Lung (tissue), 16 donors: ENCODE data around the gene KHDRBS2. TPM values are rescaled to one million over a fixed set of nuclear protein-coding genes. Genes with fewer than 3 reads are reported as not detected.

ENCODE experiments used
- ATAC-seq: fragments of 200-7000 bp; cut with Tn5 transposase; one replicate; pipeline ENCODE4 v1.9.1; 2020; ENCODE audit warnings: moderate number of reproducible peaks; ENCODE audit not compliant: insufficient read depth, low FRiP score
- DNase-seq, 3 donors: peaks; one replicate each; pipeline ENCODE4 v3.0.0-alpha.2; 2013 to 2017
- H3K27ac ChIP-seq, 2 donors: one replicate each; pipeline ENCODE4 v1.5.1; 2013; ENCODE audit warnings: mild to moderate bottlenecking in 2 of 2, moderate library complexity in 2 of 2, control low read depth in 1 of 2, inconsistent platforms in 1 of 2, low read depth in 1 of 2, low read length in 1 of 2
- H3K27me3 ChIP-seq, 3 donors: one replicate each; pipeline ENCODE4 v1.5.1; 2013; ENCODE audit warnings: low read length in 2 of 3; ENCODE audit not compliant: control insufficient read depth in 3 of 3, insufficient read depth in 3 of 3
- H3K36me3 ChIP-seq, 4 donors: one replicate each; pipeline ENCODE4 v1.5.1; 2013; ENCODE audit warnings: low read length in 4 of 4, mild to moderate bottlenecking in 1 of 4, moderate library complexity in 1 of 4; ENCODE audit not compliant: control insufficient read depth in 4 of 4, insufficient read depth in 4 of 4
- H3K4me1 ChIP-seq, 5 donors: one replicate each; pipeline ENCODE4 v1.5.1; 2013; ENCODE audit warnings: low read length in 5 of 5, mild to moderate bottlenecking in 2 of 5, moderate library complexity in 1 of 5; ENCODE audit not compliant: control insufficient read depth in 5 of 5, insufficient read depth in 5 of 5
- H3K4me3 ChIP-seq: one replicate; pipeline ENCODE4 v1.5.1; 2013; ENCODE audit warnings: mild to moderate bottlenecking, control low read depth, moderate library complexity
- H3K9ac ChIP-seq, 2 donors: one replicate each; pipeline ENCODE4 v1.5.1; 2013; ENCODE audit warnings: low read length in 2 of 2, control low read depth in 1 of 2; ENCODE audit not compliant: insufficient read depth in 1 of 2
- H3K9me3 ChIP-seq, 4 donors: one replicate each; pipeline ENCODE4 v1.5.1; 2013; ENCODE audit warnings: low read length in 3 of 4, mild to moderate bottlenecking in 1 of 4, moderate library complexity in 1 of 4; ENCODE audit not compliant: control insufficient read depth in 4 of 4, insufficient read depth in 3 of 4
- CTCF ChIP-seq: IDR thresholded peaks from 2 replicates; pipeline ENCODE4 v1.5.1; 2012; ENCODE audit warnings: mild to moderate bottlenecking; ENCODE audit errors: control extremely low read depth, extremely low read depth
- WGBS, 2 donors: extraction: QIAGEN DNeasy Blood & Tissue Kit; methylation state at CpG; one replicate each; pipeline ENCODE4 v1.1.7; 2013; 5-methylcytosine and 5-hydroxymethylcytosine counted together
- long read RNA-seq, 5 donors: transcript quantifications; one replicate each; lab custom pipeline, GENCODE V29; 2026
- polyA plus RNA-seq, 2 donors: library from polyadenylated mRNA; stranded (reverse); fragments of 200-250 nt; gene quantifications; one replicate each; pipeline ENCODE4 v1.2.1, GENCODE V29; 2013
- total RNA-seq, 2 donors: library from RNA; depleted of rRNA in 1 of 2; stranded (reverse); fragments of >200 nt in 1 of 2; gene quantifications; one replicate each; pipeline ENCODE4 v1.2.1, GENCODE V29; 2014 to 2021
- donor health status: control.
- donor health status: control.
- donor health status: Bipolar disorder and iron deficiency.
- donor health status: healthy.
- donor health status: DM: yes; HTN: yes; CAD: no.

The KHDRBS2 gene
- total RNA-seq: 10 to 100 TPM in 1 of 2 donors, 1 to 10 TPM in 1; 6.3 to 43.9 TPM
- polyA plus RNA-seq: 1 to 10 TPM in 1 of 2 donors, under 1 TPM in 1; 0.68 to 1.3 TPM
- long read RNA-seq, donor 1: 0 reads
- long read RNA-seq, donor 2: 0 reads
- long read RNA-seq, donor 3: 0 reads
- long read RNA-seq, donor 4: 0 reads
- long read RNA-seq, donor 5, partial matches to known transcripts: 0 of 1 reads
- long read RNA-seq, donor 5, other reads (novel, unspliced or antisense): 0 of 1 reads

- peaks cover 0 to 15% (median 0%) of the 10 kb centered on the region in 3 donors for H3K27me3 ChIP-seq
- H3K4me1 ChIP-seq: peaks cover 0 to 20% (median 4%) of the 10 kb centered on the region in 5 donors
- WGBS, 2 donors: 1 to 2% methylated on average over 65 to 66 of the region's 66 CpGs
- H3K36me3 ChIP-seq: no peaks in the 10 kb centered on the region
- DNase-seq (peak; percentile 90 to 96 (median 95)), ATAC-seq (peak; percentile 96)
- peak within 1 kb of the TSS; percentile 51 for H3K4me3 ChIP-seq
- peaks cover 0 to 2% (median 0%) of the 10 kb centered on the region in 4 donors for H3K9me3 ChIP-seq
- peak within 1 kb of the TSS; percentile 1 to 42 for H3K9ac ChIP-seq
- no peak for TF ChIP-seq CTCF
- H3K27ac ChIP-seq: peak within 1 kb of the TSS in 1 of 2 donors; percentile 53
Observed at GRCh38 chr6:62285612-62286469, at the start of gene KHDRBS2. TSS of gene KHDRBS2 (minus strand) at chr6:62286225.

DNA sequence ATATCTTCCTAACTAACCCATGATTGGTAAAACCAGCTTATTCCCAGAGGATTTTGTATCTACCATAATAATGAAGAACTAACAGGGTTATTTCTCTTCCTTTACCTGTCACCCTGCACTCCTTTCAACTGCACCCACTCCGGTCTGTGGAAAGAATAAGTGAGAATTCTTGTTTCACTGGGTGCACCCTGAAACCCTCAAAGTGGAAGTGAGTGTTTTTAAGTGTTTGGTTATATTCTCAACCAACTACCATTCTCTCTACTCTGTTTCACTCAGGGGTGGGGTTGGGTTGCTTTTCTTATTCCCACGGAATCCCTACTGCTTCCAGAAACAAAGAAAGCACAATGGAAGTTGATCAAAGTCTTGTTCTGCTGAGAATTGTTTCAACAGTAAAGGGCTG lies 42.6 kb upstream of the KHDRBS2 start:
- Histone ChIP-seq H3K36me3 (no peaks in the 10 kb centered on the region), H3K9me3 (peaks cover 0 to 5% (median 0%) of the 10 kb centered on the region in 4 donors), H3K27me3 (no peaks in the 10 kb centered on the region), H3K9ac (no peak overlapping the region), H3K4me3 (no peak overlapping the region), H3K27ac (no peak overlapping the region), H3K4me1 (no peaks in the 10 kb centered on the region)
- ATAC-seq (no peak), DNase-seq (no peak)
- TF ChIP-seq CTCF: no peak
- WGBS, 2 donors: 61 to 79% methylated on average over 2 of the region's 2 CpGs

GRCh38 chr6:62324834-62325233 lies 38.8 kb upstream of the KHDRBS2 start:
- ATAC-seq: no peak
- Histone ChIP-seq H3K9me3 (no peaks in the 10 kb centered on the region), H3K36me3 (no peaks in the 10 kb centered on the region), H3K9ac (no peak overlapping the region), H3K4me1 (no peaks in the 10 kb centered on the region), H3K27me3 (no peaks in the 10 kb centered on the region), H3K27ac (no peak overlapping the region), H3K4me3 (no peak overlapping the region)
- DNase-seq: no peak
- WGBS, 2 donors: 63 to 70% methylated on average over 4 of the region's 4 CpGs
- TF ChIP-seq CTCF: no peak
